Liver (tissue), 3 donors: ENCODE measurements around the gene GAL3ST3.

ENCODE experiments used
- REST ChIP-seq: IDR thresholded peaks from 2 replicates; pipeline ENCODE4 v1.6.1; 2016; ENCODE audit warnings: antibody characterized with exemption, mild to moderate bottlenecking
- SP1 ChIP-seq: IDR thresholded peaks from 2 replicates; pipeline ENCODE4 v1.6.1; 2018; ENCODE audit warnings: antibody characterized with exemption, mild to moderate bottlenecking
- YY1 ChIP-seq: IDR thresholded peaks from 2 replicates; pipeline ENCODE4 v1.6.1; 2016; ENCODE audit warnings: antibody characterized with exemption, mild to moderate bottlenecking
- TF ChIP-seq, protein P1 (sequence below): fragments of 150-350 bp; IDR thresholded peaks from 2 replicates; pipeline ENCODE4 v1.5.1; 2017; ENCODE audit warnings: improper control_type of control experiment, low read depth, low read length; ENCODE audit not compliant: missing input control
- donor health status: healthy.
- donor health status: healthy.

- TF ChIP-seq, protein P1, sequence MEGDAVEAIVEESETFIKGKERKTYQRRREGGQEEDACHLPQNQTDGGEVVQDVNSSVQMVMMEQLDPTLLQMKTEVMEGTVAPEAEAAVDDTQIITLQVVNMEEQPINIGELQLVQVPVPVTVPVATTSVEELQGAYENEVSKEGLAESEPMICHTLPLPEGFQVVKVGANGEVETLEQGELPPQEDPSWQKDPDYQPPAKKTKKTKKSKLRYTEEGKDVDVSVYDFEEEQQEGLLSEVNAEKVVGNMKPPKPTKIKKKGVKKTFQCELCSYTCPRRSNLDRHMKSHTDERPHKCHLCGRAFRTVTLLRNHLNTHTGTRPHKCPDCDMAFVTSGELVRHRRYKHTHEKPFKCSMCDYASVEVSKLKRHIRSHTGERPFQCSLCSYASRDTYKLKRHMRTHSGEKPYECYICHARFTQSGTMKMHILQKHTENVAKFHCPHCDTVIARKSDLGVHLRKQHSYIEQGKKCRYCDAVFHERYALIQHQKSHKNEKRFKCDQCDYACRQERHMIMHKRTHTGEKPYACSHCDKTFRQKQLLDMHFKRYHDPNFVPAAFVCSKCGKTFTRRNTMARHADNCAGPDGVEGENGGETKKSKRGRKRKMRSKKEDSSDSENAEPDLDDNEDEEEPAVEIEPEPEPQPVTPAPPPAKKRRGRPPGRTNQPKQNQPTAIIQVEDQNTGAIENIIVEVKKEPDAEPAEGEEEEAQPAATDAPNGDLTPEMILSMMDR, result no peak
- no peak for TF ChIP-seq YY1
- no peak for TF ChIP-seq REST
- TF ChIP-seq SP1, result no peak
These were observed 42.6 kb downstream of the GAL3ST3 start for GRCh38 chr11:66006134-66006890.
